GM21390 (cell line): ENCODE data around the gene ADGRG3.
"Not testable (repeated sequence)": the region's sequence is repeated elsewhere in the genome, so short reads cannot be mapped to it uniquely, and the experiment has no call there.

Experiments used
- ATAC-seq: cut with Tn5 transposase; IDR thresholded peaks from one replicate; pipeline ENCODE4 v1.9.1; 2021; ENCODE audit not compliant: unreplicated experiment

The ADGRG3 gene

GRCh38 chr16:57661936-57662906, 5.9 kb upstream of the ADGRG3 start:
- ATAC-seq, result no peak

GRCh38 chr16:57663436-57663835, 4.7 kb upstream of the ADGRG3 start:
- no peak for ATAC-seq

- ATAC-seq, result no peak
Observed at GRCh38 chr16:57663917-57664661, 4.0 kb upstream of the ADGRG3 start.

GRCh38 chr16:57664662-57665025, 3.5 kb upstream of the ADGRG3 start:
- ATAC-seq, result no peak

GRCh38 chr16:57665541-57665940, 2.6 kb upstream of the ADGRG3 start:
- no peak for ATAC-seq

- no peak for ATAC-seq
Observed at GRCh38 chr16:57666353-57667047, 1.6 kb upstream of the ADGRG3 start.

- no peak for ATAC-seq
Observed at GRCh38 chr16:57667048-57667525, 1.0 kb upstream of the ADGRG3 start.

GRCh38 chr16:57667526-57668262, 412 bp upstream of the ADGRG3 start:
- no peak for ATAC-seq

- no peak for ATAC-seq
Observed at GRCh38 chr16:57668630-57669475, 747 bp downstream of the ADGRG3 start.

GRCh38 chr16:57669476-57670162, 1.5 kb downstream of the ADGRG3 start:
- no peak for ATAC-seq

GRCh38 chr16:57670196-57670595, 2.1 kb downstream of the ADGRG3 start:
- no peak for ATAC-seq

GRCh38 chr16:57671451-57671850, 3.3 kb downstream of the ADGRG3 start:
- not testable (repeated sequence) for ATAC-seq

GRCh38 chr16:57672416-57672815, 4.3 kb downstream of the ADGRG3 start:
- ATAC-seq, result no peak

- ATAC-seq, result no peak
Observed at GRCh38 chr16:57672824-57673223, 4.7 kb downstream of the ADGRG3 start.

- ATAC-seq, result no peak
Observed at GRCh38 chr16:57675741-57676551, 7.8 kb downstream of the ADGRG3 start.

GRCh38 chr16:57676553-57677085, 8.5 kb downstream of the ADGRG3 start:
- no peak for ATAC-seq

GRCh38 chr16:57677622-57678369, 9.7 kb downstream of the ADGRG3 start:
- ATAC-seq, result no peak
